ENCODE results near the gene CHST9. TPM values are rescaled to one million over a fixed set of nuclear protein-coding genes. Genes with fewer than 3 reads are reported as not detected.
"Not testable (repeated sequence)": the region's sequence is repeated elsewhere in the genome, so short reads cannot be mapped to it uniquely, and the experiment has no call there.

The CHST9 gene
- total and polyA plus RNA-seq, 4 donors, result 0.42 to 6.4 (median 1.4) TPM

DNA sequence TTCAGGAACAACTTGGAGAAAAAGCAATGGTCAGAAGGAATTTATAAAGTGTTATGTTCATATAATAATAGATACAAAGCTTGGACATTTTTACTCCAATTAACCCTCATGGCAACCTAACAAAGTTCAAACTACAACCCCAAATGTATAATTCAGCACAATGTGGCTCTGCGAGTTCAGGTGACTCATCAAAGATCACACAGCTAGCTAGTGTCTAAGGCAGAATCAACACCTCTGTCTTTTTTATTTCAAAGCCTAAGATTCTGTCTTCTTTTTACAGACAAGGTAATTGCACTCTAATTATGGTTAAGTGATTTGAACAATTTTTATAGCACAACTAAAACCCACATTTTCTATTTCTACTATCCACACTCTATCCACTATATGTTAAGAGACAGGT, 90.5 kb downstream of the CHST9 start:
- no peaks in the 10 kb centered on the region for H3K27me3 ChIP-seq (ENCODE audit: control insufficient read depth in 4 of 4, insufficient read depth in 4 of 4, low read length in 3 of 4)
- H3K27ac ChIP-seq (ENCODE audit: low read depth in 1 of 2, low read length in 2 of 2), result no peak overlapping the region
- H3K9ac ChIP-seq (ENCODE audit: low read depth in 1 of 2, low read length in 2 of 2), result no peak overlapping the region
- no peak overlapping the region for H3K4me3 ChIP-seq (ENCODE audit: low read depth in 1 of 3, low read length in 3 of 3)
- no peak for DNase-seq (ENCODE audit: low spot score)
- TF ChIP-seq TAF1 (conservative IDR thresholded peaks at IDR 0.05), result no peak
- no peak for TF ChIP-seq YY1 (IDR thresholded peaks at IDR 0.05)
- TF ChIP-seq REST (IDR thresholded peaks at IDR 0.05), result no peak
- TF ChIP-seq NR2F2 (IDR thresholded peaks at IDR 0.05), result no peak
- TF ChIP-seq MAX (IDR thresholded peaks at IDR 0.05), result no peak
- no peak for TF ChIP-seq HNF4G (IDR thresholded peaks at IDR 0.05)
- TF ChIP-seq GABPA (IDR thresholded peaks at IDR 0.05 in 1 of 2, conservative IDR thresholded peaks at IDR 0.05 in 1 of 2), result no peak
- TF ChIP-seq FOXA1 (IDR thresholded peaks at IDR 0.05), result no peak
- TF ChIP-seq SP1 (IDR thresholded peaks at IDR 0.05), result no peak
- TF ChIP-seq FOXA2 (IDR thresholded peaks at IDR 0.05), result no peak
- no peak for TF ChIP-seq ATF3 (IDR thresholded peaks at IDR 0.05)
- no peak for TF ChIP-seq RAD21 (IDR thresholded peaks at IDR 0.05)
- H3K4me1 ChIP-seq (ENCODE audit: control insufficient read depth in 4 of 4, insufficient read depth in 4 of 4, low read length in 3 of 4), result no peaks in the 10 kb centered on the region
- no peaks in the 10 kb centered on the region for H3K9me3 ChIP-seq (ENCODE audit: control insufficient read depth in 4 of 4, low read length in 3 of 4)
- WGBS, result 86% methylated on average over 1 of the region's 1 CpG
- no peaks in the 10 kb centered on the region for H3K36me3 ChIP-seq (ENCODE audit: control insufficient read depth in 4 of 4, insufficient read depth in 3 of 4, low read depth in 1 of 4, low read length in 3 of 4)

DNA sequence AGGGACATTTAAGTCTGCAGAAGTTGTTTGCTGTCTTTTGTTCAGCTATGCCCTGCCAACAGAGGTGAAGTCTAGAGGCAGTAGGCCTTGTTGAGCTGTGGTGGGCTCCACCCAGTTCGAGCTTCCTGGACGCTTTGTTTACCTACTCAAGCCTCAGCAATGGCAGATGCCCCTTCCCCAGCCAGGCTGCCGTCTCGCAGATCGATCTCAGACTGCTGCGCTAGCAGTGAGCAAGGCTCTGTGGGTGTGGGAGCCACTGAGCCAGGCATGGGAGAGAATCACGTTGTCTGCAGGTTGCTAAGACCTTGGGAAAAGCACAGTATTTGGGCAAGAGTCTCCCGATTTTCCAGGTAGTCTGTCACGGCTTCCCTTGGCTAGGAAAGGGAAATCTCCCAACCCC, 91.8 kb downstream of the CHST9 start:
- H3K4me1 ChIP-seq (ENCODE audit: control insufficient read depth in 4 of 4, insufficient read depth in 4 of 4, low read length in 3 of 4); H3K36me3 ChIP-seq (ENCODE audit: control insufficient read depth in 4 of 4, insufficient read depth in 3 of 4, low read depth in 1 of 4, low read length in 3 of 4); H3K4me3 ChIP-seq (ENCODE audit: low read depth in 1 of 3, low read length in 3 of 3); H3K27me3 ChIP-seq (ENCODE audit: control insufficient read depth in 4 of 4, insufficient read depth in 4 of 4, low read length in 3 of 4); H3K9me3 ChIP-seq (ENCODE audit: control insufficient read depth in 4 of 4, low read length in 3 of 4); H3K9ac ChIP-seq (ENCODE audit: low read depth in 1 of 2, low read length in 2 of 2); DNase-seq (ENCODE audit: low spot score); H3K27ac ChIP-seq (ENCODE audit: low read depth in 1 of 2, low read length in 2 of 2): not testable (repeated sequence)
- 89% methylated on average over 9 of the region's 9 CpGs for WGBS

DNA sequence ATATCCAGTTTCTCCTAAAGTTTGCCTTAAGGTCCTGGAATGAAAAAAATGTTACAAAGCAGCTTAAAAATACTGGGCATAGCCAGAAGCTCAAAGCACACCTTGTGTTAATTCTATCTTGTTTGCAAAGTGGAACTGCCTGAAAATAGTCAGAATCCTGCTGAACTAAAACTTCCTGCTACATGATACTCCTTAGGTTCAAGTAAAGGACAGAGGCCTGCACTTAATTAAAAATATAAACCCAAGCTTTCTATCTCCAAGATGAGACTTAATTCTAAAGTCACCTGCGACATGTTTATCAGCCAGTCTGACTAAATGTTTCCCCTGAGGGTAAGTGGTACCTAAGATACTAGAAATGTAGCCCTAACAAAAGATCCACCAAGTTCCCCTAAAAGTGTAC, 103.4 kb downstream of the CHST9 start:
- Histone ChIP-seq H3K27me3 (ENCODE audit: control insufficient read depth in 4 of 4, insufficient read depth in 4 of 4, low read length in 3 of 4) (no peaks in the 10 kb centered on the region), H3K4me3 (ENCODE audit: low read depth in 1 of 3, low read length in 3 of 3) (no peak overlapping the region), H3K27ac (ENCODE audit: low read depth in 1 of 2, low read length in 2 of 2) (no peak overlapping the region), H3K9me3 (ENCODE audit: control insufficient read depth in 4 of 4, low read length in 3 of 4) (no peaks in the 10 kb centered on the region), H3K4me1 (ENCODE audit: control insufficient read depth in 4 of 4, insufficient read depth in 4 of 4, low read length in 3 of 4) (no peaks in the 10 kb centered on the region), H3K36me3 (ENCODE audit: control insufficient read depth in 4 of 4, insufficient read depth in 3 of 4, low read depth in 1 of 4, low read length in 3 of 4) (no peaks in the 10 kb centered on the region), H3K9ac (ENCODE audit: low read depth in 1 of 2, low read length in 2 of 2) (no peak overlapping the region)
- 84% methylated on average over 1 of the region's 1 CpG for WGBS
- TF ChIP-seq TAF1 (conservative IDR thresholded peaks at IDR 0.05) (no peak), SP1 (IDR thresholded peaks at IDR 0.05) (no peak), HNF4A (conservative IDR thresholded peaks at IDR 0.05) (no peak), RXRA (IDR thresholded peaks at IDR 0.05) (no peak), YY1 (IDR thresholded peaks at IDR 0.05) (no peak), JUND (IDR thresholded peaks at IDR 0.05) (no peak), GABPA (IDR thresholded peaks at IDR 0.05 in 1 of 2, conservative IDR thresholded peaks at IDR 0.05 in 1 of 2) (no peak), FOXA1 (IDR thresholded peaks at IDR 0.05) (no peak), NR2F2 (IDR thresholded peaks at IDR 0.05) (no peak), HNF4G (IDR thresholded peaks at IDR 0.05) (no peak), REST (IDR thresholded peaks at IDR 0.05) (no peak), FOXA2 (IDR thresholded peaks at IDR 0.05) (no peak), ATF3 (IDR thresholded peaks at IDR 0.05) (no peak), MAX (IDR thresholded peaks at IDR 0.05) (no peak)
- TF ChIP-seq, protein P1, sequence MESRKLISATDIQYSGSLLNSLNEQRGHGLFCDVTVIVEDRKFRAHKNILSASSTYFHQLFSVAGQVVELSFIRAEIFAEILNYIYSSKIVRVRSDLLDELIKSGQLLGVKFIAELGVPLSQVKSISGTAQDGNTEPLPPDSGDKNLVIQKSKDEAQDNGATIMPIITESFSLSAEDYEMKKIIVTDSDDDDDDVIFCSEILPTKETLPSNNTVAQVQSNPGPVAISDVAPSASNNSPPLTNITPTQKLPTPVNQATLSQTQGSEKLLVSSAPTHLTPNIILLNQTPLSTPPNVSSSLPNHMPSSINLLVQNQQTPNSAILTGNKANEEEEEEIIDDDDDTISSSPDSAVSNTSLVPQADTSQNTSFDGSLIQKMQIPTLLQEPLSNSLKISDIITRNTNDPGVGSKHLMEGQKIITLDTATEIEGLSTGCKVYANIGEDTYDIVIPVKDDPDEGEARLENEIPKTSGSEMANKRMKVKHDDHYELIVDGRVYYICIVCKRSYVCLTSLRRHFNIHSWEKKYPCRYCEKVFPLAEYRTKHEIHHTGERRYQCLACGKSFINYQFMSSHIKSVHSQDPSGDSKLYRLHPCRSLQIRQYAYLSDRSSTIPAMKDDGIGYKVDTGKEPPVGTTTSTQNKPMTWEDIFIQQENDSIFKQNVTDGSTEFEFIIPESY (IDR thresholded peaks at IDR 0.05), result no peak
- DNase-seq (ENCODE audit: low spot score), result no peak

All from liver (tissue), 9 donors.